GM12801 (cell line): ENCODE measurements around the gene COL26A1.

ENCODE experiments used
- TF ChIP-seq, protein P1 (sequence below): IDR thresholded peaks from one replicate; pipeline ENCODE4 v1.5.1; 2011; ENCODE audit warnings: control low read depth; ENCODE audit not compliant: insufficient read length; ENCODE audit errors: extremely low read depth

COL26A1 gene

DNA sequence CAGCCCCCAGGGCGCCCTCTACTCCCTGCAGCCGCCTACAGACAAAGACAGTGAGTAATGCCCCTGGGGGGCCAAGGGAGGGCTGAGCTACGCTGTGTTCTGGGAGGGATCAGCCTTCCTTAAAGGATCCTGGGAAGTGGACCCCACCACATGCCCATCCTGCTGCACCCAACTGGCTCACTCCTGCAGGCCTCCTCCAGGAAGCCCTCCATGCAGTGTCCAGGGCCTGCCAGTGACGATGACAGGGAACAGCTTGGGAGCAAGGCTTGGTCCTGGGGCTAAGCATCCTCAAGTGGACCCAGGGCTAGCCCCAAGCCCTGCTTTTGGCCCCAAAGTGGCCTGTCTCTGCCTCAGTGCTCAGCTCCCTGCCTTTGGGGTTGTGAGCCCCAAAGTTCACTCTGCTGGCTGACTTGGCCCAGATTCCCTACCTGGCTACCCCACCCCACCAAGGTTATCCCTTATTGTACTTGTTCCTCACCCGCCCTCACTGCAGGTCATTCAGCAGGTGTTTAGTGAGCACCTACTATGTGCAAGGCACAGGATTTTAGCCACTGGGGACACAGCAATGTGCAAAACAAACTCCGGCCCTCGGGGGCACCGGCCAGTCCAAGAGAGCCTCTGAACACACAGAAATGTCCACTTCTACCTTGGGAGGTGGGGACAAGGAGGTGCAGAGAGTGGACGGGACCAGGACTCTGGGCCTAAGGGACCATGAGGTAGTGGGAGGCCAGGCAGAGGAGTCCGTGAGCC is 182.9 kb downstream of the COL26A1 start:
- TF ChIP-seq, protein P1, sequence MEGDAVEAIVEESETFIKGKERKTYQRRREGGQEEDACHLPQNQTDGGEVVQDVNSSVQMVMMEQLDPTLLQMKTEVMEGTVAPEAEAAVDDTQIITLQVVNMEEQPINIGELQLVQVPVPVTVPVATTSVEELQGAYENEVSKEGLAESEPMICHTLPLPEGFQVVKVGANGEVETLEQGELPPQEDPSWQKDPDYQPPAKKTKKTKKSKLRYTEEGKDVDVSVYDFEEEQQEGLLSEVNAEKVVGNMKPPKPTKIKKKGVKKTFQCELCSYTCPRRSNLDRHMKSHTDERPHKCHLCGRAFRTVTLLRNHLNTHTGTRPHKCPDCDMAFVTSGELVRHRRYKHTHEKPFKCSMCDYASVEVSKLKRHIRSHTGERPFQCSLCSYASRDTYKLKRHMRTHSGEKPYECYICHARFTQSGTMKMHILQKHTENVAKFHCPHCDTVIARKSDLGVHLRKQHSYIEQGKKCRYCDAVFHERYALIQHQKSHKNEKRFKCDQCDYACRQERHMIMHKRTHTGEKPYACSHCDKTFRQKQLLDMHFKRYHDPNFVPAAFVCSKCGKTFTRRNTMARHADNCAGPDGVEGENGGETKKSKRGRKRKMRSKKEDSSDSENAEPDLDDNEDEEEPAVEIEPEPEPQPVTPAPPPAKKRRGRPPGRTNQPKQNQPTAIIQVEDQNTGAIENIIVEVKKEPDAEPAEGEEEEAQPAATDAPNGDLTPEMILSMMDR: no peak

GRCh38 chr7:101546308-101546936 is 183.7 kb downstream of the COL26A1 start:
- TF ChIP-seq, protein P1: no peak

DNA sequence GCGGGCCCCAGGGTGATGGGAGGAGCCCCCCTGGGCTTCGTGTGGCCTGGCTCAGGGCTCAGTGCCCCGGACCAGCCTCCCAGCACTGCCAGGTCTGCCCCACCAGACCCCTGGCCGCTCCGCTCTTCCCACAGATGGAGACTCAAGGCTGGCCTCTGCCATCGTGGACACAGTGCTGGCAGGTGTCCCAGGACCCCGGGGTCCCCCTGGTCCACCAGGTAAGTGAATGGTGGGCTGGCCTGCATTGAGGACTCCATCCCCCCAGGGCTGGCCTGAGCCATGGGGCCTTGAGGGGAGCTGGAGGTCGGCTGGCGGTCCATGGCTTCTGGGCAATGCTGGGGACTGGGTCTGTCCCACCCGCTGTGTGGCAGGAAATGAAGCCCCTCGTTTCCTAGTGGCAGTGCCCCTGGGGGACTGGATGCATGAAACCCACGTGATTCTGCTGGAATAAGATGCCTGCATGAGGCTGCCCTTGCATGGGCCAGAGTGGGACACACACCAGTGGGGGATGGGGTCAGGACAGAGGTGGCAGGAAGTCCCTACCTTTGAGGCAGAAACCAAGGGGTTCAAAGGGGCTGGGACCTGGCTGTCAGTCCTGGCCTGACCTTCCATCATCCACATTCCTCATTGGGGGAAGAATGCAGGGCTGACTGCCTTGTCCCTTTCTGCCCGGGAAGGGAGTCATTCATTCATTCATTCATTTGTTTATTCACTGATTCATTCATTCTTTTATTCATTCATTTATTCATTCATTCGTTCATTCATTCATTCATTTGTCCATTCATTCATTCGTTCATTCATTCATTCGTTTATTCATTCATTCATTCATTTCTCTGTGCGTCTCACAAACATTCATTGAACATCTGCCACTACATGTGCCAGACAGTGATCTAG is 184.6 kb downstream of the COL26A1 start:
- TF ChIP-seq, protein P1: no peak

DNA sequence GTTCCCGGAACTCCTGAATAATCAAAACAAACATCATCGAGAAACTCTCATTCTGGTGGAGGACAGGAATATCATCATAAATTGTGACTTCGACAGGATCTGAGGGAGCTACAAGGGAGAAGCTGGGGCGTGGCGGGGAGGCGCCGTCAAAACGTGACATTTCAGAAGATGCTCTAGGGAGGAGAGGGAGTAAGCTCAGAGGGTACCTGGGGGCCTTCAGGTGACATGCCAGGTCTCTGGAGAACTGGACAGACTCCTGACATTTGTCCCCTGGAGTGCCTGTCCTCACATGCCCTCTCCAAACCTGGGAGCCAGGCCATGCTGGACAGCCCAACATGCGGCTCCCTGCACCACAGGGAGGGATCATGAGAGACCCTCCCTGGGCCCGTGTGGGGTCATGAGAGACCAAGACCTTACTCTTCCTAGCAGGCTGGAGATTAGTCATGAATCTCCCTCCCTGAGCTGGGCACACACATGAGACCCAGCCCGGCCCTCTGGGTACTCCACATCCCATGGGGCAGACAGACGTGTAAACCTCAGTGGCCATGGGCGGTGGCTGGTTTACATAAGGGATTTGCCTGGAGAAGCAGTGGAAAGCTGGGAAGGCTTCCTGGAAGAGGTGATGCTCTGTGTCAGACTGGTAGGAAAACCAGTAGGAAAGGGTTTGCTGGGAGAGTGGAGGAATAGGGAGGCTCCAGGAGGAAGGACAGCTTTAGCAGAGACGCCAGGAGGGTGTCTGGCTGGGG is 185.4 kb downstream of the COL26A1 start:
- TF ChIP-seq, protein P1: no peak

GRCh38 chr7:101549734-101550133 is 187.1 kb downstream of the COL26A1 start:
- TF ChIP-seq, protein P1: no peak

DNA sequence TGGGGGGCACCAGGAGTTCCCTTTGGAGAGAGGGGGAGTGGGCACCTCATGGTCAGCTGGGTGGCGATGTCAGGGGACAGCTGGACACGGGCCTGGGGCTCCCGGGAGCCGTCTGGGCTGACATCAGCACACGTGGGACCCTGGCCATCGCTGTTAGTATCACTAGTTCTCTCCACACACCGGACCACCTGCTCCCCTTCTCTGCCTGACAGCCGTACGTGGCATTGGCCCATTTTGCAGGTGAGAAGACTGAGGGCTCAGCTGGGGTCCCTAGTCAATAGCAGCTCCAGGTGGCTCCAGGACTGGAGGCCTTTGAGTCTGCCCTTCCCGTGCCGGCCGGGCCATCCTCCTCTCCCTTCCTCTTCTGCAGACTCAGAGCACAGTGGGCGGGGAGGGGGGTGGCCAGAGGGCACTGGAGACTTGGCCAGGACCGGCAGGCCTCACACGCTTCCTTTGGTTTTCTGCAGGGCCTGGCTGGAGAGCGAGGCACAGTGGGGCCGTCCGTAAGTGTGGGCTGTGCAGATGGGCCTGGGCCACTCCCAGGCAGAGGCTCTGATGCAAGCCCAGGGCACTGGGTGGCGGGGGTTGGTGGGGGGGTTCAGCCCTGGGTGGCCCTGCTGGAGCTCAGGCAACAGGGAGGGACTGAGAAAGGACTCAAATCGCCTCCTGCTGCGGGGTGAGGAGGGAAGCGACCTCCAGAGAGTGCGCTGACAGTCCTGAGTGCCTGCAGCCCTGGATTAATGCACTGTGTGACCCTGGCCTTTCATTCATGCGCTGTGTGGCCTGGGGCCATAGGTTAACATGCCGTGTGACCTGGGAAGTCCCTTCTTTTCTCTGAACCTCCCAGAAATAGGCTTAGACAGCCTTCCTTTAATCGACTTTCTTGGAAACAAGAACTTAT is 188.2 kb downstream of the COL26A1 start:
- TF ChIP-seq, protein P1: no peak
